HCT116 (cell line): ENCODE results near the gene UMODL1. TPM values are rescaled to one million over a fixed set of nuclear protein-coding genes. Genes with fewer than 3 reads are reported as not detected.

Source experiments
- ATAC-seq: fragments of 200-7000 bp; cut with Tn5 transposase; 2 replicates; pipeline ENCODE4 v1.9.1; 2020; ENCODE audit warnings: mild to moderate bottlenecking, moderate library complexity
- BruUV-seq: library from RNA; stranded (reverse); fragments of 400-500 nt; replicated peaks from 2 replicates; lab custom pipeline; 2021; lab: Mats Ljungman, UMichigan
- CTCF ChIA-PET: fragments of 300-600 bp; sonication (Branson Sonifier 250); formaldehyde crosslinking; loops from one replicate; lab custom pipeline; 2021; ENCODE audit warnings: antibody characterized with exemption; lab: Charles Lee
- POLR2A ChIA-PET: fragments of 300-600, 350-600 bp; sonication (Branson Sonifier 250); formaldehyde crosslinking; loops from one replicate; lab custom pipeline; 2021; ENCODE audit warnings: antibody characterized with exemption; lab: Charles Lee
- RAD21 ChIA-PET, 2 experiments: fragments of 300-600 bp; sonication (Branson Sonifier 250); formaldehyde crosslinking; loops; one replicate each; lab custom pipeline; 2023; ENCODE audit warnings: low total read pairs in 2 of 2; ENCODE audit not compliant: uncharacterized antibody in 2 of 2, unreplicated experiment in 2 of 2, low non-redundant PET in 1 of 2; lab: Charles Lee
- DNase-seq: peaks from one replicate; pipeline ENCODE4 v3.0.0-alpha.2; 2010; ENCODE audit warnings: low read depth, low spot score
- H2AFZ ChIP-seq: fragments of 200-600 bp; shearing (Covaris generic), sonication (generic); 2 replicates; pipeline ENCODE4 v1.6.1; 2017; ENCODE audit warnings: low read depth, mixed run types, mixed read lengths, antibody characterized with exemption, low read length; ENCODE audit not compliant: poor library complexity, severe bottlenecking
- H3K27ac ChIP-seq: 2 replicates; pipeline ENCODE4 v1.5.1; 2012; ENCODE audit warnings: low read depth, low read length
- H3K27me3 ChIP-seq: fragments of 200-600 bp; sonication (generic); 2 replicates; pipeline ENCODE4 v1.6.1; 2016; ENCODE audit warnings: mixed run types, low read length, mixed read lengths; ENCODE audit not compliant: insufficient read depth
- H3K36me3 ChIP-seq, 2 experiments: fragments of 200-500 bp in 1 of 2; fragments of 200-600 bp in 1 of 2; sonication (Bioruptor generic) in 1 of 2; sonication (generic) in 1 of 2; 2 replicates each; pipeline versions ENCODE4 v1.5.1 to v1.6.1; 2014 to 2016; ENCODE audit warnings: low read length in 2 of 2, inconsistent platforms in 1 of 2, mixed read lengths in 1 of 2, mixed run types in 1 of 2; ENCODE audit not compliant: insufficient read depth in 2 of 2, control insufficient read depth in 1 of 2
- H3K4me1 ChIP-seq, 2 experiments: fragments of 200-600 bp in 1 of 2; sonication (generic) in 1 of 2; 2 replicates each; pipeline versions ENCODE4 v1.5.1 to v1.6.1; 2012 to 2017; ENCODE audit warnings: low read length in 2 of 2, inconsistent platforms in 1 of 2, mild to moderate bottlenecking in 1 of 2, mixed read lengths in 1 of 2, mixed run types in 1 of 2, moderate library complexity in 1 of 2; ENCODE audit not compliant: insufficient read depth in 2 of 2, control insufficient read depth in 1 of 2
- H3K4me2 ChIP-seq: fragments of 200-600 bp; sonication (generic); 2 replicates; pipeline ENCODE4 v1.6.1; 2017; ENCODE audit warnings: mixed run types, low read length, mixed read lengths
- H3K4me3 ChIP-seq, 2 experiments: fragments of 200-600 bp in 1 of 2; sonication (generic) in 1 of 2; replicated peaks in 1 of 2; 2 replicates each; pipeline ENCODE4 v1.5.1; 2011 to 2016; ENCODE audit warnings: low read length in 2 of 2, control low read depth in 1 of 2, low read depth in 1 of 2, mild to moderate bottlenecking in 1 of 2, mixed read lengths in 1 of 2, mixed run types in 1 of 2
- H3K79me2 ChIP-seq: fragments of 200-600 bp; sonication (generic); 2 replicates; pipeline ENCODE4 v1.6.1; 2017; ENCODE audit warnings: mild to moderate bottlenecking, mixed run types, low read length, moderate library complexity, mixed read lengths; ENCODE audit not compliant: insufficient read depth
- H3K9ac ChIP-seq: fragments of 200-600 bp; sonication (generic); 2 replicates; pipeline ENCODE4 v1.6.1; 2016; ENCODE audit warnings: low read length, mixed read lengths
- H3K9me2 ChIP-seq: fragments of 200-600 bp; sonication (generic), shearing (Covaris generic); 2 replicates; pipeline ENCODE4 v1.6.1; 2017; ENCODE audit warnings: mixed run types, mild to moderate bottlenecking, moderate library complexity; ENCODE audit not compliant: insufficient read depth
- H3K9me3 ChIP-seq, 2 experiments: fragments of 200-500 bp in 1 of 2; fragments of 200-600 bp in 1 of 2; sonication (Bioruptor generic) in 1 of 2; sonication (generic) in 1 of 2; 2 replicates each; pipeline ENCODE4 v1.6.1; 2014 to 2017; ENCODE audit warnings: low read length in 2 of 2, mixed read lengths in 2 of 2, inconsistent platforms in 1 of 2, low read depth in 1 of 2, mild to moderate bottlenecking in 1 of 2, mixed run types in 1 of 2, moderate library complexity in 1 of 2; ENCODE audit not compliant: control insufficient read depth in 1 of 2, insufficient read depth in 1 of 2
- H4K20me1 ChIP-seq: fragments of 200-600 bp; sonication (generic), shearing (Covaris generic); 2 replicates; pipeline ENCODE4 v1.6.1; 2017; ENCODE audit warnings: mixed run types, mild to moderate bottlenecking, moderate library complexity; ENCODE audit not compliant: insufficient read depth
- ATF3 ChIP-seq: IDR thresholded peaks from 2 replicates; pipeline ENCODE4 v1.6.1; 2012
- CBX3 ChIP-seq: IDR thresholded peaks from 2 replicates; pipeline ENCODE4 v1.6.1; 2012; ENCODE audit warnings: low read depth
- CEBPB ChIP-seq: IDR thresholded peaks from 2 replicates; pipeline ENCODE4 v1.6.1; 2012; ENCODE audit warnings: low read depth
- EGR1 ChIP-seq: IDR thresholded peaks from 2 replicates; pipeline ENCODE4 v1.6.1; 2012; ENCODE audit warnings: low read depth
- ELF1 ChIP-seq: IDR thresholded peaks from 2 replicates; pipeline ENCODE4 v1.6.1; 2012; ENCODE audit warnings: low read depth, borderline replicate concordance
- EZH2 ChIP-seq: fragments of 200-600 bp; sonication (generic); IDR thresholded peaks from 2 replicates; pipeline ENCODE4 v1.6.1; 2017; ENCODE audit warnings: antibody characterized with exemption, mixed run types
- EZH2phosphoT487 ChIP-seq: fragments of 200-600 bp; IDR thresholded peaks from 2 replicates; pipeline ENCODE4 v1.6.1; 2018; ENCODE audit warnings: antibody characterized with exemption, borderline replicate concordance
- FOSL1 ChIP-seq: IDR thresholded peaks from 2 replicates; pipeline ENCODE4 v1.6.1; 2012; ENCODE audit warnings: low read depth
- JUND ChIP-seq: IDR thresholded peaks from 2 replicates; pipeline ENCODE4 v1.6.1; 2012
- POLR2A ChIP-seq: IDR thresholded peaks from 2 replicates; pipeline ENCODE4 v1.7.0; 2011; ENCODE audit warnings: borderline replicate concordance; ENCODE audit not compliant: insufficient read depth, insufficient read length; ENCODE audit errors: extremely low read depth
- POLR2AphosphoS5 ChIP-seq: IDR thresholded peaks from 2 replicates; pipeline ENCODE4 v1.6.1; 2011; ENCODE audit warnings: mild to moderate bottlenecking, low read depth, low read length, moderate library complexity
- RAD21 ChIP-seq: IDR thresholded peaks from 2 replicates; pipeline ENCODE4 v1.6.1; 2012; ENCODE audit warnings: low read depth, mild to moderate bottlenecking
- SIN3A ChIP-seq: IDR thresholded peaks from 2 replicates; pipeline ENCODE4 v1.6.1; 2012; ENCODE audit warnings: low read depth
- SP1 ChIP-seq: IDR thresholded peaks from 2 replicates; pipeline ENCODE4 v1.6.1; 2012; ENCODE audit warnings: low read depth
- SRF ChIP-seq: IDR thresholded peaks from 2 replicates; pipeline ENCODE4 v1.6.1; 2012; ENCODE audit warnings: low read depth
- TCF7L2 ChIP-seq: IDR thresholded peaks from 2 replicates; pipeline ENCODE4 v1.7.0; 2011; ENCODE audit warnings: borderline replicate concordance, inconsistent platforms; ENCODE audit not compliant: insufficient read depth, insufficient read length; ENCODE audit errors: extremely low read depth
- YY1 ChIP-seq: IDR thresholded peaks from 2 replicates; pipeline ENCODE4 v1.6.1; 2011; ENCODE audit warnings: low read length, low read depth, moderate library complexity, mild to moderate bottlenecking; ENCODE audit not compliant: insufficient replicate concordance; ENCODE audit errors: extremely low read depth
- ZNF274 ChIP-seq: fragments of 200-500 bp; sonication (Bioruptor generic); IDR thresholded peaks from 2 replicates; pipeline ENCODE4 v1.6.1; 2014; ENCODE audit warnings: mild to moderate bottlenecking, low read depth, low read length, inconsistent platforms
- intact Hi-C: fragments of 100-400 bp; cut with micrococcal nuclease; formaldehyde crosslinking; loops from 2 replicates; pipeline ENCODE4 v1.10.0; 2022
- total RNA-seq: library from RNA; stranded (reverse); gene quantifications from one replicate; pipeline ENCODE4 v1.2.1, GENCODE V29; 2021; ENCODE audit not compliant: unreplicated experiment
- TF ChIP-seq, protein P1 (sequence below): IDR thresholded peaks from 2 replicates; pipeline ENCODE4 v1.6.1; 2011; ENCODE audit warnings: mild to moderate bottlenecking, low read length, moderate library complexity; ENCODE audit not compliant: insufficient replicate concordance; ENCODE audit errors: extremely low read depth
- TF ChIP-seq, protein P2 (sequence below): IDR thresholded peaks from 2 replicates; pipeline ENCODE4 v1.6.1; 2012

The UMODL1 gene
- total RNA-seq, 1 experiment from 2014 or later, result not detected

GRCh38 chr21:42183374-42184266 lies 112.5 kb downstream of the UMODL1 start:
- intact Hi-C loops, result no loop called here
- TF ChIP-seq EZH2, result no peak
- no peak for TF ChIP-seq YY1
- no peak for TF ChIP-seq ZNF274
- no peak for TF ChIP-seq EZH2phosphoT487
- no peak for TF ChIP-seq SP1
- TF ChIP-seq SIN3A, result no peak
- TF ChIP-seq RAD21, result no peak
- TF ChIP-seq CEBPB, result no peak
- TF ChIP-seq, protein P1, sequence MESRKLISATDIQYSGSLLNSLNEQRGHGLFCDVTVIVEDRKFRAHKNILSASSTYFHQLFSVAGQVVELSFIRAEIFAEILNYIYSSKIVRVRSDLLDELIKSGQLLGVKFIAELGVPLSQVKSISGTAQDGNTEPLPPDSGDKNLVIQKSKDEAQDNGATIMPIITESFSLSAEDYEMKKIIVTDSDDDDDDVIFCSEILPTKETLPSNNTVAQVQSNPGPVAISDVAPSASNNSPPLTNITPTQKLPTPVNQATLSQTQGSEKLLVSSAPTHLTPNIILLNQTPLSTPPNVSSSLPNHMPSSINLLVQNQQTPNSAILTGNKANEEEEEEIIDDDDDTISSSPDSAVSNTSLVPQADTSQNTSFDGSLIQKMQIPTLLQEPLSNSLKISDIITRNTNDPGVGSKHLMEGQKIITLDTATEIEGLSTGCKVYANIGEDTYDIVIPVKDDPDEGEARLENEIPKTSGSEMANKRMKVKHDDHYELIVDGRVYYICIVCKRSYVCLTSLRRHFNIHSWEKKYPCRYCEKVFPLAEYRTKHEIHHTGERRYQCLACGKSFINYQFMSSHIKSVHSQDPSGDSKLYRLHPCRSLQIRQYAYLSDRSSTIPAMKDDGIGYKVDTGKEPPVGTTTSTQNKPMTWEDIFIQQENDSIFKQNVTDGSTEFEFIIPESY, result no peak
- no peak for TF ChIP-seq TCF7L2
- TF ChIP-seq FOSL1, result no peak
- TF ChIP-seq EGR1, result no peak
- no peak for TF ChIP-seq ATF3
- no peak for TF ChIP-seq POLR2AphosphoS5
- no peak for TF ChIP-seq CBX3
- no peak for TF ChIP-seq POLR2A
- TF ChIP-seq ELF1, result no peak
- TF ChIP-seq, protein P2, sequence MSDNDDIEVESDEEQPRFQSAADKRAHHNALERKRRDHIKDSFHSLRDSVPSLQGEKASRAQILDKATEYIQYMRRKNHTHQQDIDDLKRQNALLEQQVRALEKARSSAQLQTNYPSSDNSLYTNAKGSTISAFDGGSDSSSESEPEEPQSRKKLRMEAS, result no peak
- TF ChIP-seq JUND, result no peak
- no peak for TF ChIP-seq SRF
- BruUV-seq, result no TSS peak
- no peak overlapping the region for H3K27ac ChIP-seq
- no peaks in the 10 kb centered on the region for H3K79me2 ChIP-seq
- H3K9me3 ChIP-seq, result no peaks in the 10 kb centered on the region
- no peak for ATAC-seq
- H2AFZ ChIP-seq, result no peak overlapping the region
- no peaks in the 10 kb centered on the region for H3K36me3 ChIP-seq
- H3K9ac ChIP-seq, result no peak overlapping the region
- RAD21 ChIA-PET, result no interaction called here
- H3K4me3 ChIP-seq, result no peak overlapping the region
- H3K9me2 ChIP-seq, result no peaks in the 10 kb centered on the region
- no peaks in the 10 kb centered on the region for H3K27me3 ChIP-seq
- CTCF ChIA-PET, result no interaction called here
- no peak for DNase-seq
- H3K4me1 ChIP-seq, result no peaks in the 10 kb centered on the region
- H3K4me2 ChIP-seq, result no peak overlapping the region
- POLR2A ChIA-PET, result no interaction called here
- H4K20me1 ChIP-seq, result no peaks in the 10 kb centered on the region
